WTC11 (cell line): Measurements from ENCODE around the gene RNF19B. TPM values are rescaled to one million over a fixed set of nuclear protein-coding genes. Genes with fewer than 3 reads are reported as not detected.

Experiments used
- ATAC-seq: fragments of 200-7000 bp; cut with Tn5 transposase; 2 replicates; pipeline ENCODE4 v1.10.0; 2021; ENCODE audit warnings: mild to moderate bottlenecking, moderate library complexity
- CTCF ChIA-PET: fragments of 300-600 bp; sonication (Branson Sonifier 250); formaldehyde crosslinking; loops from one replicate; lab custom pipeline; 2021; ENCODE audit warnings: antibody characterized with exemption; lab: Charles Lee
- POLR2A ChIA-PET: fragments of 350-600 bp; sonication (Branson Sonifier 250); formaldehyde crosslinking; loops from one replicate; lab custom pipeline; 2021; ENCODE audit warnings: antibody characterized with exemption; lab: Charles Lee
- DNase-seq: peaks from one replicate; pipeline ENCODE4 v3.0.0; 2021; ENCODE audit warnings: low spot score
- H3K27ac Mint-ChIP-seq: 2 replicates; pipeline ENCODE4 v1.8.0; 2021; ENCODE audit warnings: mixed read lengths
- H3K27me3 Mint-ChIP-seq: 2 replicates; pipeline ENCODE4 v1.8.0; 2021; ENCODE audit warnings: low read depth, mild to moderate bottlenecking, moderate library complexity, mixed read lengths
- H3K36me3 Mint-ChIP-seq: 2 replicates; pipeline ENCODE4 v1.8.0; 2021; ENCODE audit warnings: mixed read lengths
- H3K4me1 Mint-ChIP-seq: 2 replicates; pipeline ENCODE4 v1.8.0; 2022; ENCODE audit warnings: mixed read lengths
- H3K4me3 Mint-ChIP-seq: 2 replicates; pipeline ENCODE4 v1.8.0; 2021; ENCODE audit warnings: mild to moderate bottlenecking, moderate library complexity, mixed read lengths
- H3K9me3 Mint-ChIP-seq: 2 replicates; pipeline ENCODE4 v1.8.0; 2021; ENCODE audit warnings: mixed read lengths
- ARID4B ChIP-seq: sonication (generic); formaldehyde crosslinking; IDR thresholded peaks from 2 replicates; pipeline ENCODE4 v1.8.0; 2023; ENCODE audit warnings: missing genetic modification reagents, mild to moderate bottlenecking, borderline replicate concordance
- CTCF ChIP-seq: fragments of 200-600 bp; IDR thresholded peaks from 2 replicates; pipeline ENCODE4 v1.8.0; 2022; ENCODE audit warnings: antibody characterized with exemption
- HMGA2 ChIP-seq: fragments of 250-450 bp; sonication (Bioruptor Pico); IDR thresholded peaks from 2 replicates; pipeline ENCODE4 v1.4.0; 2021; ENCODE audit warnings: mild to moderate bottlenecking, moderate library complexity
- JUN ChIP-seq: sonication (generic); formaldehyde crosslinking; IDR thresholded peaks from 2 replicates; pipeline ENCODE4 v1.8.0; 2023; ENCODE audit warnings: mild to moderate bottlenecking, missing genetic modification reagents
- NFE2L1 ChIP-seq: sonication (generic); formaldehyde crosslinking; IDR thresholded peaks from 2 replicates; pipeline ENCODE4 v1.8.1; 2023; ENCODE audit warnings: missing genetic modification reagents
- PRRX2 ChIP-seq: fragments of 250-450 bp; sonication (Bioruptor Pico); IDR thresholded peaks from 2 replicates; pipeline ENCODE4 v1.8.0; 2021; ENCODE audit warnings: mild to moderate bottlenecking
- RELA ChIP-seq: sonication (generic); formaldehyde crosslinking; IDR thresholded peaks from 2 replicates; pipeline ENCODE4 v1.8.1; 2022; ENCODE audit warnings: missing genetic modification reagents, mild to moderate bottlenecking, borderline replicate concordance
- RORB ChIP-seq: fragments of 250-450 bp; sonication (Bioruptor Pico); IDR thresholded peaks from 2 replicates; pipeline ENCODE4 v1.9.0; 2021; ENCODE audit warnings: mild to moderate bottlenecking
- ZNF263 ChIP-seq: sonication (generic); formaldehyde crosslinking; IDR thresholded peaks from 2 replicates; pipeline ENCODE4 v1.8.1; 2022; ENCODE audit warnings: low read depth, mild to moderate bottlenecking, moderate library complexity, missing genetic modification reagents
- ZSCAN18 ChIP-seq: fragments of 250-450 bp; sonication (Bioruptor Pico); IDR thresholded peaks from 2 replicates; pipeline ENCODE4 v2.1.2; 2022; ENCODE audit warnings: mild to moderate bottlenecking, moderate library complexity
- total RNA-seq: library from RNA; stranded (reverse); gene quantifications from 3 replicates; pipeline ENCODE4 v1.2.3, GENCODE V29; 2021
- TF ChIP-seq, protein P1 (sequence below): fragments of 250-450 bp; sonication (Bioruptor Pico); conservative IDR thresholded peaks from 2 replicates; pipeline ENCODE4 v1.9.0; 2021; ENCODE audit warnings: mild to moderate bottlenecking
- TF ChIP-seq, protein P2 (sequence below): sonication (generic); formaldehyde crosslinking; IDR thresholded peaks from 2 replicates; pipeline ENCODE4 v1.8.1; 2022; ENCODE audit warnings: low read depth, mild to moderate bottlenecking, moderate library complexity, missing genetic modification reagents, borderline replicate concordance
- TF ChIP-seq, protein P3 (sequence below): sonication (generic); formaldehyde crosslinking; conservative IDR thresholded peaks from 2 replicates; pipeline ENCODE4 v1.8.1; 2022; ENCODE audit warnings: mild to moderate bottlenecking, missing genetic modification reagents
- TF ChIP-seq, protein P4 (sequence below): sonication (generic); formaldehyde crosslinking; IDR thresholded peaks from 2 replicates; pipeline ENCODE4 v1.8.0; 2022; ENCODE audit warnings: mild to moderate bottlenecking, missing genetic modification reagents

The RNF19B gene
- total RNA-seq, 1 experiment from 2014 or later, result 21.9 TPM

DNA sequence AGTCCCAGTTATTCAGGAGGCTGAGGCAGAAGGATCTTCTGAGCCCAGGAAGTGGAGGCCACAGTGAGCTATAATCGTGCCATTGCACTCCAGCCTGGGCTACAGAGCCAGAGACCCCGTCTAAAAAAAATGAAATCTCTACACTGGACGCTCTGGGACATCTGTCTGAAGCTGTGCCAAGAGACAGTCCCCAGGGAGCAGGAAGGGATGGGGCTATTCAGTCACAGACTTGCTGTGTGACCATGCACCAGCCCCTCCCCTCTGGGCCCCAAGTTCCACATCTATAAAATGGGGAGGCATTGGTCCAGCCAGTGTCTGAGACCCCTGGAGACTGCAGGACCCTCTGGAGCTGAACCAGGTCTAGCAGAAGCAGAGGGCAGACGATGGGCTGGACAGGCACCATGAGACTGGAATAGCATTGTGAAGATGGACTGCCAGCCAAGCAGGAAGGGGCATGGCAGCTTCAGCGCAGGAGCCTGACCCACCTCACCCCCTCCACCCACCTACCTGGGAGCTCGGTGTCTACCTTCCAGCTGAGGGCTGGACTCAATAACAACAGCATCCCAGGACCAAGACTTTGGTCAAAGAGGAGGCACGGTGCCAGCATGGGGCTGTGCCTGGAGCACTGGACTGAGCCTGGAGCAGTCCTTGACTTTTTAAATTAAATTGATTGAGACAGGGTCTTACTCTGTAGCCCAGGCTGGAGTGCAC, 64.9 kb downstream of the RNF19B start:
- POLR2A ChIA-PET, result no interaction called here
- Mint-ChIP-seq H3K9me3 (no peaks in the 10 kb centered on the region), H3K4me1 (peaks cover 9% of the 10 kb centered on the region), H3K36me3 (no peaks in the 10 kb centered on the region), H3K27ac (no peak overlapping the region), H3K27me3 (peaks cover 64% of the 10 kb centered on the region), H3K4me3 (peak overlapping the region; percentile 69; the same call in 1 of the 2 replicates)
- TF ChIP-seq ARID4B (CRISPR knock-in tag), result no peak
- TF ChIP-seq ZNF263 (CRISPR knock-in tag), result no peak
- TF ChIP-seq JUN (CRISPR knock-in tag), result no peak
- TF ChIP-seq CTCF, result no peak
- TF ChIP-seq, protein P1, sequence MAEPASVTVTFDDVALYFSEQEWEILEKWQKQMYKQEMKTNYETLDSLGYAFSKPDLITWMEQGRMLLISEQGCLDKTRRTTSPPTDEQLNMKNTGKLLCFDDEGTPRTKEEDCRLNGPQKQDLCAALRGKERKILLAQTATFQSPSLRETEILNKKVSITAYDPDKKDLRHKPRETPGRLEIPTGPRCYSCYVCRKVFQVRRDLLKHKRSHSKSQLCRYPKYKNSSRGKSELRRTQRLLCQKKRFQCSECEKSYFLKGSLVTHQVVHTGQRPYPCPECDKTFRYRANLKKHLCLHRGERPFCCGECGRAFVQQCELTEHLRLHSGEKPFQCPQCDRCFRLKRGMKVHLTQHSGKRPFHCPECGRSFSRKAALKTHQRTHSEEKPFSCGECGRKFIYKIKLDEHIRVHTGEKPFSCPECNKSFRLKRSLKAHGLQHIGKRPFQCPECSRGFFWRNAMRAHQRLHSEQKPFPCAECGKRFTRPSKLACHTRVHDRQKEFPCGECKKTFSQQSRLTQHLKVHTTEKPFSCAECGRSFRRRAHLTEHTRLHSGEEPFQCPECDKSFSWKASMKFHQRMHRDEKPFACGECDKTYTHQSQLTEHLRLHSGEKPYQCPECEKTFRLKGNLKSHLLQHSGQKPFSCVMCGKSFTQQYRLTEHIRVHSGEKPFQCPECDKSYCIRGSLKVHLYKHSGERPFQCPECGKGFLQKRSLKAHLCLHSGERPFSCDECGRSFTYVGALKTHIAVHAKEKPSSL (CRISPR knock-in tag), result no peak
- no peak for TF ChIP-seq PRRX2
- TF ChIP-seq, protein P2, sequence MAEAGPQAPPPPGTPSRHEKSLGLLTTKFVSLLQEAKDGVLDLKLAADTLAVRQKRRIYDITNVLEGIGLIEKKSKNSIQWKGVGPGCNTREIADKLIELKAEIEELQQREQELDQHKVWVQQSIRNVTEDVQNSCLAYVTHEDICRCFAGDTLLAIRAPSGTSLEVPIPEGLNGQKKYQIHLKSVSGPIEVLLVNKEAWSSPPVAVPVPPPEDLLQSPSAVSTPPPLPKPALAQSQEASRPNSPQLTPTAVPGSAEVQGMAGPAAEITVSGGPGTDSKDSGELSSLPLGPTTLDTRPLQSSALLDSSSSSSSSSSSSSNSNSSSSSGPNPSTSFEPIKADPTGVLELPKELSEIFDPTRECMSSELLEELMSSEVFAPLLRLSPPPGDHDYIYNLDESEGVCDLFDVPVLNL, result no peak
- TF ChIP-seq HMGA2, result no peak
- no peak for TF ChIP-seq ZSCAN18 (CRISPR knock-in tag)
- no peak for TF ChIP-seq NFE2L1 (CRISPR knock-in tag)
- TF ChIP-seq RORB, result no peak
- TF ChIP-seq RELA (CRISPR knock-in tag), result no peak
- TF ChIP-seq, protein P3, sequence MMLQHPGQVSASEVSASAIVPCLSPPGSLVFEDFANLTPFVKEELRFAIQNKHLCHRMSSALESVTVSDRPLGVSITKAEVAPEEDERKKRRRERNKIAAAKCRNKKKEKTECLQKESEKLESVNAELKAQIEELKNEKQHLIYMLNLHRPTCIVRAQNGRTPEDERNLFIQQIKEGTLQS (CRISPR knock-in tag), result no peak
- TF ChIP-seq, protein P4, sequence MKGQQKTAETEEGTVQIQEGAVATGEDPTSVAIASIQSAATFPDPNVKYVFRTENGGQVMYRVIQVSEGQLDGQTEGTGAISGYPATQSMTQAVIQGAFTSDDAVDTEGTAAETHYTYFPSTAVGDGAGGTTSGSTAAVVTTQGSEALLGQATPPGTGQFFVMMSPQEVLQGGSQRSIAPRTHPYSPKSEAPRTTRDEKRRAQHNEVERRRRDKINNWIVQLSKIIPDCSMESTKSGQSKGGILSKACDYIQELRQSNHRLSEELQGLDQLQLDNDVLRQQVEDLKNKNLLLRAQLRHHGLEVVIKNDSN, result no peak
- ATAC-seq (no peak), DNase-seq (no peak)
- CTCF ChIA-PET, result interaction anchor here (1.7 to 4.4 kb wide), 2 partner anchors 13 to 24 kb away, joined by 6 to 14 read pairs; no protein-coding TSS in a partner anchor
